ENCODE results near the gene PNMA1.

The PNMA1 gene

GRCh38 chr14:73750531-73750901 is 36.3 kb upstream of the PNMA1 start:
- DNase-seq, result no peak

GRCh38 chr14:73749706-73750530 is 35.7 kb upstream of the PNMA1 start:
- DNase-seq, result no peak

GRCh38 chr14:73748858-73749357 is 34.7 kb upstream of the PNMA1 start:
- no peak for DNase-seq

- no peak for DNase-seq
Measured at GRCh38 chr14:73747379-73748211, 33.4 kb upstream of the PNMA1 start.

- no peak for DNase-seq
Measured at GRCh38 chr14:73746520-73747378, 32.6 kb upstream of the PNMA1 start.

- no peak for DNase-seq
Measured at GRCh38 chr14:73745571-73746519, 31.7 kb upstream of the PNMA1 start.

GRCh38 chr14:73744874-73745529 is 30.8 kb upstream of the PNMA1 start:
- DNase-seq, result no peak

GRCh38 chr14:73744175-73744867 is 30.1 kb upstream of the PNMA1 start:
- DNase-seq, result no peak

GRCh38 chr14:73743431-73743931 is 29.3 kb upstream of the PNMA1 start:
- DNase-seq, result no peak

GRCh38 chr14:73742520-73743238 is 28.5 kb upstream of the PNMA1 start:
- no peak for DNase-seq

- no peak for DNase-seq
Measured at GRCh38 chr14:73741876-73742519, 27.8 kb upstream of the PNMA1 start.

- DNase-seq, result no peak
Measured at GRCh38 chr14:73741386-73741875, 27.2 kb upstream of the PNMA1 start.

GRCh38 chr14:73740618-73741326 is 26.6 kb upstream of the PNMA1 start:
- no peak for DNase-seq

- DNase-seq, result no peak
Measured at GRCh38 chr14:73739899-73740617, 25.9 kb upstream of the PNMA1 start.

- DNase-seq, result no peak
Measured at GRCh38 chr14:73739174-73739898, 25.2 kb upstream of the PNMA1 start.

- no peak for DNase-seq
Measured at GRCh38 chr14:73738518-73739173, 24.5 kb upstream of the PNMA1 start.

Measured in NCI-H2081 treated with DMSO at 0.1 percent for 48 hours (cell line).